A673 (cell line): ENCODE data around the gene CBR3. TPM values are rescaled to one million over a fixed set of nuclear protein-coding genes. Genes with fewer than 3 reads are reported as not detected.
"Not testable (repeated sequence)": the region's sequence is repeated elsewhere in the genome, so short reads cannot be mapped to it uniquely, and the experiment has no call there.

ENCODE experiments used
- BruUV-seq: library from RNA; stranded (reverse); fragments of 400-500 nt; replicated peaks from 2 replicates; lab custom pipeline; 2021; lab: Mats Ljungman, UMichigan
- CTCF ChIA-PET: fragments of 300-600 bp; sonication (Branson Sonifier 250); formaldehyde crosslinking; loops from one replicate; lab custom pipeline; 2022; ENCODE audit warnings: antibody characterized with exemption; lab: Charles Lee
- POLR2A ChIA-PET: fragments of 300-600 bp; sonication (Branson Sonifier 250); formaldehyde crosslinking; loops from one replicate; lab custom pipeline; 2022; ENCODE audit warnings: antibody characterized with exemption; ENCODE audit not compliant: low non-redundant PET; lab: Charles Lee
- DNase-seq: peaks from one replicate; pipeline ENCODE4 v3.0.0-alpha.2; 2015; ENCODE audit warnings: low spot score
- H3K27ac ChIP-seq: fragments of 200-600 bp; sonication (generic); 2 replicates; pipeline ENCODE4 v1.5.1; 2016; ENCODE audit warnings: mixed run types, low read depth, mild to moderate bottlenecking, mixed read lengths, antibody characterized with exemption, low read length; ENCODE audit not compliant: poor library complexity, severe bottlenecking
- H3K27me3 ChIP-seq: fragments of 200-600 bp; sonication (generic); replicated peaks from 2 replicates; pipeline ENCODE4 v1.6.1; 2017; ENCODE audit warnings: mixed run types, low read depth, mild to moderate bottlenecking, mixed read lengths, antibody characterized with exemption, low read length; ENCODE audit not compliant: insufficient read depth, poor library complexity
- H3K36me3 ChIP-seq: fragments of 200-600 bp; sonication (generic); 2 replicates; pipeline ENCODE4 v1.6.1; 2016; ENCODE audit warnings: mixed run types, mild to moderate bottlenecking, mixed read lengths, antibody characterized with exemption, low read length; ENCODE audit not compliant: insufficient read depth, poor library complexity, severe bottlenecking
- H3K4me1 ChIP-seq: fragments of 200-600 bp; sonication (generic); 2 replicates; pipeline ENCODE4 v1.6.1; 2017; ENCODE audit warnings: mixed run types, mild to moderate bottlenecking, mixed read lengths, antibody characterized with exemption, low read length; ENCODE audit not compliant: insufficient read depth, poor library complexity, severe bottlenecking
- H3K4me3 ChIP-seq: fragments of 200-600 bp; sonication (generic); 2 replicates; pipeline ENCODE4 v1.5.1; 2016; ENCODE audit warnings: low read depth, mixed run types, mild to moderate bottlenecking, mixed read lengths, low read length; ENCODE audit not compliant: poor library complexity, severe bottlenecking
- H3K9me3 ChIP-seq: fragments of 200-600 bp; sonication (generic); 2 replicates; pipeline ENCODE4 v1.6.1; 2016; ENCODE audit warnings: mixed run types, low read depth, mild to moderate bottlenecking, mixed read lengths, antibody characterized with exemption, low read length; ENCODE audit not compliant: poor library complexity, severe bottlenecking
- CTCF ChIP-seq: fragments of 300-800, 200-600 bp; sonication (generic); conservative IDR thresholded peaks from 2 replicates; pipeline ENCODE4 v1.5.1; 2017; ENCODE audit warnings: low read depth, mild to moderate bottlenecking, antibody characterized with exemption, low read length, moderate library complexity, mixed read lengths
- EZH2 ChIP-seq: fragments of 200-600 bp; sonication (generic); IDR thresholded peaks from 2 replicates; pipeline ENCODE4 v1.6.1; 2017; ENCODE audit warnings: borderline replicate concordance, low read depth, mild to moderate bottlenecking, mixed read lengths, antibody characterized with exemption, low read length; ENCODE audit not compliant: poor library complexity, severe bottlenecking
- intact Hi-C: fragments of 100-400 bp; cut with micrococcal nuclease; formaldehyde crosslinking; loops from one replicate; pipeline ENCODE4 v1.10.0; 2022; ENCODE audit not compliant: unreplicated experiment
- total RNA-seq: library from RNA; stranded (reverse); gene quantifications from 2 replicates; pipeline ENCODE4 v1.2.3, GENCODE V29; 2021

The CBR3 gene
- total RNA-seq, 1 experiment from 2014 or later = 12.3 TPM

GRCh38 chr21:36127250-36127904 is 7.5 kb upstream of the CBR3 start:
- no peak overlapping the region for H3K4me3 ChIP-seq
- H3K9me3 ChIP-seq = no peaks in the 10 kb centered on the region
- no peaks in the 10 kb centered on the region for H3K36me3 ChIP-seq
- intact Hi-C loops = no loop called here
- H3K27ac ChIP-seq = no peak overlapping the region
- H3K4me1 ChIP-seq = no peaks in the 10 kb centered on the region
- H3K27me3 ChIP-seq = no peaks in the 10 kb centered on the region
- TF ChIP-seq EZH2 = no peak
- TF ChIP-seq CTCF = no peak
- BruUV-seq = no TSS peak
- no peak for DNase-seq
- CTCF ChIA-PET = no interaction called here
- POLR2A ChIA-PET = no interaction called here

GRCh38 chr21:36127977-36128376 is 6.9 kb upstream of the CBR3 start:
- Histone ChIP-seq H3K4me3 (no peak overlapping the region), H3K27me3 (no peaks in the 10 kb centered on the region), H3K36me3 (no peaks in the 10 kb centered on the region), H3K27ac (no peak overlapping the region), H3K4me1 (no peaks in the 10 kb centered on the region), H3K9me3 (no peaks in the 10 kb centered on the region)
- intact Hi-C loops = no loop called here
- DNase-seq = no peak
- no TSS peak for BruUV-seq
- CTCF ChIA-PET = no interaction called here
- TF ChIP-seq EZH2 (no peak), CTCF (no peak)
- POLR2A ChIA-PET = no interaction called here

GRCh38 chr21:36129219-36129618 is 5.7 kb upstream of the CBR3 start:
- intact Hi-C loops = no loop called here
- no peak overlapping the region for H3K27ac ChIP-seq
- H3K36me3 ChIP-seq = no peaks in the 10 kb centered on the region
- peaks cover under 1% of the 10 kb centered on the region for H3K4me1 ChIP-seq
- DNase-seq = no peak
- H3K9me3 ChIP-seq = no peaks in the 10 kb centered on the region
- POLR2A ChIA-PET = no interaction called here
- CTCF ChIA-PET = no interaction called here
- no peaks in the 10 kb centered on the region for H3K27me3 ChIP-seq
- TF ChIP-seq CTCF = no peak
- no peak for TF ChIP-seq EZH2
- no peak overlapping the region for H3K4me3 ChIP-seq
- BruUV-seq = no TSS peak

- CTCF ChIA-PET = interaction anchor here (0.6 kb wide), 1 partner anchor 9 kb away, joined by 6 read pairs; no protein-coding TSS in a partner anchor
- peak overlapping the region; percentile 26 for H3K4me3 ChIP-seq
- POLR2A ChIA-PET, H3K36me3 ChIP-seq, intact Hi-C loops, BruUV-seq, DNase-seq, H3K27ac ChIP-seq, H3K4me1 ChIP-seq, H3K9me3 ChIP-seq, H3K27me3 ChIP-seq: not testable (repeated sequence)
Observed at GRCh38 chr21:36130414-36130762, 4.5 kb upstream of the CBR3 start.

- H3K27ac ChIP-seq, POLR2A ChIA-PET, intact Hi-C loops, H3K4me3 ChIP-seq, DNase-seq, BruUV-seq, H3K9me3 ChIP-seq, H3K27me3 ChIP-seq, H3K4me1 ChIP-seq, H3K36me3 ChIP-seq: not testable (repeated sequence)
- CTCF ChIA-PET = interaction anchor here (0.6 kb wide), 1 partner anchor 9 kb away, joined by 6 read pairs; no protein-coding TSS in a partner anchor
Observed at GRCh38 chr21:36130839-36131238, 4.0 kb upstream of the CBR3 start.
